Panc1 (cell line): ENCODE measurements around the gene AP1S1. TPM values are rescaled to one million over a fixed set of nuclear protein-coding genes. Genes with fewer than 3 reads are reported as not detected.

ENCODE experiments used
- ATAC-seq: fragments of 200-7000 bp; cut with Tn5 transposase; 2 replicates; pipeline ENCODE4 v1.9.1; 2020; ENCODE audit warnings: mild to moderate bottlenecking, moderate library complexity
- BruUV-seq: library from RNA; stranded (reverse); fragments of 400-500 nt; replicated peaks from 2 replicates; lab custom pipeline; 2021; lab: Mats Ljungman, UMichigan
- CTCF ChIA-PET: fragments of 300-600 bp; sonication (Branson Sonifier 250); formaldehyde crosslinking; loops from one replicate; lab custom pipeline; 2022; ENCODE audit warnings: antibody characterized with exemption; lab: Charles Lee
- POLR2A ChIA-PET: fragments of 300-600 bp; sonication (Branson Sonifier 250); formaldehyde crosslinking; loops from one replicate; lab custom pipeline; 2022; ENCODE audit warnings: antibody characterized with exemption; lab: Charles Lee
- DNase-seq: peaks from one replicate; pipeline ENCODE4 v3.0.0-alpha.2; 2010; ENCODE audit warnings: low read depth, low spot score
- H3K27ac ChIP-seq: 2 replicates; pipeline ENCODE4 v1.5.1; 2011; ENCODE audit warnings: mild to moderate bottlenecking, low read length, inconsistent platforms
- H3K27me3 ChIP-seq: fragments of 200-500 bp; sonication (Bioruptor generic); 2 replicates; pipeline ENCODE4 v1.6.0; 2014; ENCODE audit warnings: low read length, inconsistent platforms; ENCODE audit not compliant: control insufficient read depth, insufficient read depth
- H3K36me3 ChIP-seq: fragments of 200-500 bp; sonication (Bioruptor generic); 2 replicates; pipeline ENCODE4 v1.5.1; 2014; ENCODE audit warnings: inconsistent platforms, mild to moderate bottlenecking, low read length, moderate library complexity; ENCODE audit not compliant: control insufficient read depth, insufficient read depth
- H3K4me1 ChIP-seq: 2 replicates; pipeline ENCODE4 v1.5.1; 2011; ENCODE audit warnings: inconsistent platforms, mild to moderate bottlenecking, low read length, moderate library complexity; ENCODE audit not compliant: control insufficient read depth, insufficient read depth
- H3K4me3 ChIP-seq, 2 experiments: 2 replicates each; pipeline ENCODE4 v1.5.1; 2011 to 2012; ENCODE audit warnings: low read depth in 2 of 2, low read length in 2 of 2, mild to moderate bottlenecking in 2 of 2, inconsistent platforms in 1 of 2, moderate library complexity in 1 of 2
- H3K9me3 ChIP-seq: fragments of 200-500 bp; sonication (Bioruptor generic); 2 replicates; pipeline ENCODE4 v1.5.1; 2014; ENCODE audit warnings: low read depth, mild to moderate bottlenecking, inconsistent platforms, low read length, moderate library complexity; ENCODE audit not compliant: control insufficient read depth, insufficient read depth
- CTCF ChIP-seq: fragments of 450-650 bp; IDR thresholded peaks from 2 replicates; pipeline ENCODE4 v1.5.1; 2017; ENCODE audit warnings: mild to moderate bottlenecking
- POLR2AphosphoS5 ChIP-seq: IDR thresholded peaks from 2 replicates; pipeline ENCODE4 v1.6.1; 2012; ENCODE audit warnings: mild to moderate bottlenecking, low read depth, low read length, moderate library complexity
- REST ChIP-seq, 2 experiments: IDR thresholded peaks; 2 replicates each; pipeline ENCODE4 v1.6.1; 2011 to 2012; ENCODE audit warnings: low read depth in 2 of 2, control low read depth in 1 of 2, low read length in 1 of 2, mild to moderate bottlenecking in 1 of 2, moderate library complexity in 1 of 2; ENCODE audit not compliant: insufficient read depth in 1 of 2
- SIN3A ChIP-seq: IDR thresholded peaks from 2 replicates; pipeline ENCODE4 v1.6.1; 2012; ENCODE audit warnings: low read depth, mild to moderate bottlenecking, low read length, moderate library complexity, borderline replicate concordance; ENCODE audit not compliant: insufficient read depth
- TCF7L2 ChIP-seq: IDR thresholded peaks from 2 replicates; pipeline ENCODE4 v1.6.1; 2011; ENCODE audit warnings: mild to moderate bottlenecking, low read depth, low read length, inconsistent platforms
- in situ Hi-C: cut with HindIII; loops from 2 replicates; pipeline ENCODE4 v1.10.0; 2016; ENCODE audit warnings: low sequenced_read_pairs, low pct_unique_long_range_greater_than_20kb
- intact Hi-C: fragments of 100-400 bp; cut with micrococcal nuclease; formaldehyde crosslinking; loops from one replicate; pipeline ENCODE4 v1.10.0; 2022; ENCODE audit not compliant: unreplicated experiment
- total RNA-seq: library from RNA; stranded (reverse); gene quantifications from one replicate; pipeline ENCODE4 v1.2.1, GENCODE V29; 2021; ENCODE audit not compliant: unreplicated experiment

The AP1S1 gene
- total RNA-seq, 1 experiment from 2014 or later, result 74.2 TPM

- no peak for ATAC-seq
- H3K4me3 ChIP-seq, result no peak overlapping the region
- no peak for TF ChIP-seq POLR2AphosphoS5
- TF ChIP-seq SIN3A, result no peak
- TF ChIP-seq CTCF, result no peak
- no peak for TF ChIP-seq TCF7L2
- no peak for TF ChIP-seq REST (IDR thresholded peaks at IDR 0.05; ENCODE audit: insufficient read depth in 1 of 2, low read depth in 2 of 2, low read length in 1 of 2)
- H3K27me3 ChIP-seq, result no peaks in the 10 kb centered on the region
- no peaks in the 10 kb centered on the region for H3K4me1 ChIP-seq
- POLR2A ChIA-PET, result no interaction called here
- in situ Hi-C loops (no loop called here), intact Hi-C loops (no loop called here)
- no peaks in the 10 kb centered on the region for H3K36me3 ChIP-seq
- H3K27ac ChIP-seq, result no peak overlapping the region
- no peaks in the 10 kb centered on the region for H3K9me3 ChIP-seq
- DNase-seq, result no peak
- BruUV-seq, result no TSS peak
- CTCF ChIA-PET, result no interaction called here
Observed at GRCh38 chr7:101205901-101206664, 51.8 kb downstream of the AP1S1 start.

GRCh38 chr7:101206665-101207042, 52.4 kb downstream of the AP1S1 start:
- no peak for DNase-seq
- no peaks in the 10 kb centered on the region for H3K27me3 ChIP-seq
- H3K27ac ChIP-seq, result no peak overlapping the region
- no peak for TF ChIP-seq POLR2AphosphoS5
- TF ChIP-seq TCF7L2, result no peak
- no peak for TF ChIP-seq CTCF
- TF ChIP-seq SIN3A, result no peak
- TF ChIP-seq REST (IDR thresholded peaks at IDR 0.05; ENCODE audit: insufficient read depth in 1 of 2, low read depth in 2 of 2, low read length in 1 of 2), result no peak
- no TSS peak for BruUV-seq
- intact Hi-C loops (no loop called here), in situ Hi-C loops (no loop called here)
- ATAC-seq, result no peak
- ChIA-PET CTCF (no interaction called here), POLR2A (no interaction called here)
- H3K4me1 ChIP-seq, result no peaks in the 10 kb centered on the region
- no peak overlapping the region for H3K4me3 ChIP-seq
- no peaks in the 10 kb centered on the region for H3K9me3 ChIP-seq
- H3K36me3 ChIP-seq, result no peaks in the 10 kb centered on the region
